Dermis microvascular lymphatic vessel endothelial cell (primary cell): ENCODE results near the gene RASD1. TPM values are rescaled to one million over a fixed set of nuclear protein-coding genes. Genes with fewer than 3 reads are reported as not detected.

Experiments used
- DNase-seq, 2 donors: peaks; one replicate each; pipeline versions ENCODE4 v3.0.0 to v3.0.0-alpha.2; 2010; ENCODE audit warnings: low read depth in 2 of 2
- total RNA-seq: library from RNA; depleted of rRNA; stranded (reverse); fragments of >200 nt; gene quantifications from 2 replicates; pipeline ENCODE4 v1.2.1, GENCODE V29; 2014

Gene RASD1
- total RNA-seq, 1 donor from 2014 or later, result 5.4 TPM

DNA sequence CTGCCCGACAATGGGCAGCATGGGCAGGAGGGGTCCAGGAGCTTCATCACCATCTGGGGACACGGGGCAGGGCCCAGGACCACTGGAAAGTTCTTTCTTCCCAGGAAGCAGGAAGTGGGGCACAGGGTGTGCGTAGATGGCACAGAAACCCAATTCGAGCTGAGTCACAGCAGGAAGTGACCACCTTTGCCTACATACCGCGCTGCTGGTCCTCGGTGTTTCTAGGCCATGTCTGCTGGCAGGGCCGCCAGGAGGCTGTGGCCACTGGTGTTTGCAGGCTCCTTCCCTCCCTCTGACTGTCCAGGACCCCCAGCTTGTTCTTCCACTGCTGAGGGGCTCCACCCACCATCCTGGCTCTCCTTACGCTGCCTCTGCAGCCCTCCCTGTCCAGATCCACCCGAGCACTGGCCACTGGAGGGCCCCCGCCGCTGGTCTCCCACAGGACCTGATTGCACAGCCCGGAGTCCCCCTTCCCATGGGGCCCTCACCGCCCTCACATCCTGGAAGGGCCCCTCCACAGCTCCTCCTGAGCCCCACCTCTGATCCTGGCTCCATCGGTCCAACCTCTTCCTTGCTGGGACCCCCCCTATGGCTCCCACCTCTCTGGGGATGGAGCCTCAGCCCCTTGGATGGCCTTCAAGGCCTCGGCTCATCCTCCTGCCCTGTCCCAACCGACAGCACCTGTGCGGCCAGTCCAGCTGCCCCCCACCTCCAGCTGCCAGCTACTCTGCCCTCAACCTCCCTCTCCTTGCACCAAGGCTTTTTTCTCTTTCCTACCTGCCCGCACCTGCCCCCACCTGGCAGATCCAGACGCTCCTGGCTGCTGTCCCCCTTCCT, 14.5 kb upstream of the RASD1 start:
- no peak for DNase-seq

DNA sequence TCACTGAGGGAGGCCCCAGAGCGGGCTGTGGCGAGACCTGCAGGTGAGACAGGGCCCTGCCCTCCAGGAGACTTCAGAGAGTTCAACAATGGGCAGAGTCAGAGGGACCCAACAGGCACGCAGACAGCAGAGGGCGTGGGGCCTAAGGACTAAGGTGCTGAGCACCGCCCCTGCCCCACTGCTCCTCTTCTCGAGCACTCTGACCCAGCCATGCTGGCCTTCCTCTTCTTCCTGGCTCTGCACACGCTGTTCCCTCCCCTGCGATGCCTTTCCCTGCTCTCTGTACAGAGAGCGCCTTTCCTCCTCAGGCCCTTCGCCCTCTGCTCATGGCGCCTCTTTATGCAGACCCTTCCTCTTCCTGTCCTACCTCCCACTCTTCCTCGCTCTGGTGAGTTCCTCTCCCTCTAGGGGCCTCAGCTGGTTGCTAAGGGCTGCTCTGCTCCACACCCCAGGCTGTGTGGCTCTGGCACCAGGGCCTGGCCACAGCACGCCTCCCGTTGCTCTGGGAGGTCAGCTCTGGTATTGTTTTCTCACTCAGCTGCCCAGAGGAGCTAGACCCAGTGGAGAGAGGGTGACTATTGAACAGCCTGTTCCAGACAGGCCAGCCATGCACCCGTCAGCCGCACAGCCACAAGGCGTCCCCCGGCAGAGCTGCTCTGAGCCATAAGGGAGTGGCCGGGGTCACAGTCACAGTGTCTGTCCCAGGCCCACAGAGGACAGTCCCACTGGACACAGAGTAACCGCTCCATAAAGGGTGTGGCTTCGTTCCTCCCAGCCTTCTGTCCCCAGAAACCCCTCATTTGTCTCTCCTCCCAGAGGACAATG, 13.6 kb upstream of the RASD1 start:
- DNase-seq, result no peak

- no peak for DNase-seq
These were observed 12.7 kb upstream of the RASD1 start for GRCh38 chr17:17508646-17509591.

DNA sequence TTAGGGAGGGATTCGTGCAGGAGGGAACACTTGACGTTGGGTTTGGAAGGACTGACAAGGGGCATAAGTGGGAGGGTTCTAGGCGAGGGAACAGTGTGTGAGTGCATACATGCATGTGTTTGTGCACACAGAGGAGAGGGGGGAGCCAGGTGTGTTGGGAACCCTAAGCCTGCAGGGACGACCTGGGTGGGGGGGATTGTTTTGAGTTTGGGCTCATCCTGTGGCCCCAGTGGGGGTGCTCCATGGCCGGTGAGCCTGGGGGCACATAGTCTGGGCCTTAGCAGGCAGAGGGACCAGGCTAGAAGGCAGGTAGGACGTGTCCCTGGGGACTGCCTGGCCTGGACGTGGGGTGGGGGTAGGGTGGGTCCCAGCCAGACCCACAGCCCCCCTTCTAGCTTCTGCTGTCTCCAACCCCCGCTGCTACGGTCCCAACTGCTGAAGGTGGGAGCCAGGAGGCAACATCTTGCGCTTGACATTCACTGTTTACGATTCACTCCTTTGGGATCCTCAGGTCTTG, 11.9 kb upstream of the RASD1 start:
- DNase-seq, result no peak

GRCh38 chr17:17507465-17508011, 11.3 kb upstream of the RASD1 start:
- DNase-seq, result no peak

GRCh38 chr17:17506893-17507464, 10.8 kb upstream of the RASD1 start:
- no peak for DNase-seq

GRCh38 chr17:17506181-17506741, 10.1 kb upstream of the RASD1 start:
- DNase-seq, result no peak

GRCh38 chr17:17505610-17506171, 9.5 kb upstream of the RASD1 start:
- no peak for DNase-seq

DNA sequence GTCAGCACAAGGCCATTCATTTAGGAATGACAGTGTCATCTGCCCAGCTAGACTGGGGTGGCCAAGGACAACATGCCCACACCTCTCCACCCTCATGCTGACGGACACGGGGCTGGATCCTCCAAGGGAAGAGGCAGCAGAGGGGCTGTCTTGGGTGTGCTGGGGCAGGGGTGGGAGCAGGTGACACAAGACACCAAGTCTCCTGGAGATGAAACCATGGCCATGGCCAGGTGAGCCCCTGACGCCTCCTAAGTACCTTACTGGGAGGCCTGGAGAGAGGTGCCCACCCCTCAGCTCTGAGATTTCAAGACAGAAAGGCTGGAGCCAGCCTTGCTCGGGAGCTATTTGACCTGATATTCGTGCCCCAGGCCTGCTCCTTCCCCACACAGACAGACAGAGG, 9.0 kb upstream of the RASD1 start:
- no peak for DNase-seq

GRCh38 chr17:17504341-17505140, 8.3 kb upstream of the RASD1 start:
- no peak for DNase-seq

GRCh38 chr17:17503566-17504130, 7.5 kb upstream of the RASD1 start:
- DNase-seq, result no peak

DNA sequence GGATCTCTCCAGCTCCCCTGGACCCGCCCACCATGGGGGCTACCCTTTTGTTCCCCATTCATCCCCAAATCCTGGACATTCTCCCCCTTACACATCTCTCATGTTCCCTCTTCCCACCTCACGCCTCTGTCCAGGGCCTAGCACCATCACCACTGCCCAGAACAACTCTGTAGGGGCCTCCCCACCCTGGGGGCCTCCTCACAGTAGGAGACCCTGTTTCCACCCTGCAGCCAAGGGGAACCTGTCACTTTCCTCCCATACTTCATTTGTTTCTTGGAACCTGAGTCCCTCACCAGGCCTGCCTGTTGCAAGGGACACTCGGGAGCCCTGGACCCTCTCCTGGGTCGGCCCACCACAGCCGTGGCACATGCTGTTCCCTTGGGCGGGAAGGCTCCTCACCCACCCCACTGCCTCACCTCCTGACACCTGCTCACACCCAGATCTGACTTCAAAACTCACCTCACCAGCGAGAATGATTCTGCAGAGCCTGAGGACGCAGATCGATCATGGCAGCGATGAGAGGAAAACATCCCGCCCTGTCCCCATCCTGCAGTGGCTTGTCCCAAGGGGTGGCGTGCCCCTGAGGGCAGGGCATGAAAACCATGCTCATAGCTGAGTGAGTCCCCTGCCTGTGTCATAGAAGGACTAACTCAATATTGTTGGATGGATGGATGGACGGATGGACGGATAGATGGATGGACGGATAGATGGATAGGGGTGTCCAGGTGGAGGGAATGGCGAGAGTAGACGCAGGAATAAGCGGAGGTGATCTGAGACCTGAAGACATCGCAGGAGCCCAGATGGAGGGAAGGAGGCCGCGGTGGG, 6.8 kb upstream of the RASD1 start:
- DNase-seq, result no peak

- peak in 1 of 2 donors; percentile 41 for DNase-seq
These were observed 4.9 kb upstream of the RASD1 start for GRCh38 chr17:17500999-17501605.

DNA sequence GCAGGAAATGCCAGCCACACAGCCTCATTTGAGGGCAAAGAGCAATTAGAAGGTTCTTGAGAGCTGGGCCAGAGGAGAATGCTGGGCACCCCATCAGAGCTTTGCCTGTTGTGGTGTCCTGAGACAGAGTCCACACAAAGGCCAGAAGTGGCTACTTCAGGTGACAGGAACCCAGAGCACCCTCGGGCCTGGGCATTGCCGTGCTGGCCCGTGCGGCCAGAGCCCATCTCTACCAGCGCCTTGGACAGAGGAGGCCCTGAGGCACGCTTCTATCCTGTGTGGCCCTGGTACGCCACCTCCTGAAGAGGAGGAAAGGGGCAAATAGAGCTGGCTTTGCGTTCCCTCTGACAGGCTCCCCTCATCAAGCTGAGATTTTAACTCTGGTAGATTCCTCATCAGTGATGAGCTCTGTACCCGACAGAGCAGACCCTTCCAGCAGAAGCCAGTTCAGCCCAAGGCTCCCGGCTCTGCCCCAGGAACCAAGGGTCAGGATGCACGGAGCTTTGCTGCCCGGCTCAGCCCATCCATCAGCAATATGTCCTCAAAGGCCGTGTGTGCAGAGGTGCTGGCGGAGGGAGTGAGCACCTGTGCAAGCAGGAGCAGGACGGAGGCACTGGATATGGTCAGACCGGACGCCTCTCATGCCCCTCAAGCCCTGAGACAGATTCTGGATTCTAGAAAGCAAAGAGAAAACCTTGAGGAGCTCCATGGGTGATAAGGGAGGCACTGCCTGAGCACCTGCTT, 3.4 kb upstream of the RASD1 start:
- no peak for DNase-seq

- DNase-seq, result no peak
These were observed 2.6 kb upstream of the RASD1 start for GRCh38 chr17:17498606-17499301.

DNA sequence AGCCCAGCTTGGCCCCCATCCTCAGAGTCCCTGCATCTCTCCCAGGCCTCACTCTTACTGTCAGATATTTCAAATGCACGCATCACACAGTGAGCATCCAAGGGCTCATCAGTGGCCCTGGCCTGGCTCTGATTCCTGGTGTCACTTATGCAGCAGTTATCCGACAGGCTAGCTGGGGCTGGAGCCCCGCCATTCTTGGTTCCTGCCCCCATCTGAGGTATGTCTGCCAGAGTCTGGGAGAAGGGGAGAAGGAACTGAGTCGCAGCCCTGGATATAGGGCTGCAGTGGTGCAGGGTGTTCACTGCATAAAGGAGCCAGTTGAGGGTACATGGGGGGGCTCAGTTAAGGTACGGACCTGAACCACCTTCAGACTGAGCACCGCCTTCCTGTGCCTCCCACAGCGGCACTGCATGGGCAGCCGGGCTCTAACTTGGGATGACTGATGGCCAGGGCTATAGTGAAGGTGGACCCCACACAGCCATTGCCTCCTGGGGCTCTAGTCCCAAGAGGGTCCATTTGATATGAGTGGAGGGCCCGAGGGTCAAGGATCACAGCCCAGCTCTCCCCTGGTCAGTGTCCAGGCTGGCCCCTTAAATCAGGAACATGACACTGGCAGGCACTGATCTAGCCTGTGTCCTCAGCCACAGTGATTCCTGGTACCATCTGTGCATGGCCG, 1.8 kb upstream of the RASD1 start:
- no peak for DNase-seq
